Activated T-helper 2 cell treated with anti-CD3 and anti-CD28 coated beads, Interferon-gamma antibody, Interleukin-2, Interleukin-4, amounts not matched to agents 10 μg/mL and 5 μg/mL and 100 μg/mL, durations not matched to agents 14 hours and 24 hours and 36 hours (primary cell): ENCODE measurements around the gene LBR. TPM values are rescaled to one million over a fixed set of nuclear protein-coding genes. Genes with fewer than 3 reads are reported as not detected.

ENCODE experiments used
- DNase-seq: peaks from one replicate; pipeline ENCODE4 v3.0.0; 2021; ENCODE audit warnings: low spot score
- H3K27ac Mint-ChIP-seq: one replicate; pipeline ENCODE4 v1.8.0; 2021; ENCODE audit warnings: mixed read lengths
- H3K27me3 Mint-ChIP-seq: one replicate; pipeline ENCODE4 v1.8.0; 2021; ENCODE audit warnings: low read depth, mixed read lengths
- H3K36me3 Mint-ChIP-seq: one replicate; pipeline ENCODE4 v1.8.0; 2021; ENCODE audit warnings: low read depth, mixed read lengths
- H3K4me1 Mint-ChIP-seq: one replicate; pipeline ENCODE4 v1.8.0; 2021; ENCODE audit warnings: low read depth, mixed read lengths
- H3K4me3 Mint-ChIP-seq: one replicate; pipeline ENCODE4 v1.8.0; 2021; ENCODE audit warnings: low read depth, mild to moderate bottlenecking, moderate library complexity, mixed read lengths
- H3K9me3 Mint-ChIP-seq: one replicate; pipeline ENCODE4 v1.8.0; 2021; ENCODE audit warnings: mixed read lengths
- intact Hi-C: fragments of 100-400 bp; cut with micrococcal nuclease; formaldehyde crosslinking; loops from one replicate; pipeline ENCODE4 v1.15.1; 2023
- total RNA-seq: library from RNA; stranded (reverse); gene quantifications from 2 replicates; pipeline ENCODE4 v1.2.3, GENCODE V29; 2022

LBR gene
- total RNA-seq, 1 donor from 2014 or later = 191 TPM

- no peak for DNase-seq
- Mint-ChIP-seq H3K27me3 (no peaks in the 10 kb centered on the region), H3K36me3 (peaks cover 4% of the 10 kb centered on the region), H3K4me1 (peaks cover 46% of the 10 kb centered on the region), H3K9me3 (no peaks in the 10 kb centered on the region), H3K4me3 (no peak overlapping the region), H3K27ac (no peak overlapping the region)
- intact Hi-C loops = no loop called here
Measured at GRCh38 chr1:225447650-225448089, 19.8 kb upstream of the LBR start.

DNA sequence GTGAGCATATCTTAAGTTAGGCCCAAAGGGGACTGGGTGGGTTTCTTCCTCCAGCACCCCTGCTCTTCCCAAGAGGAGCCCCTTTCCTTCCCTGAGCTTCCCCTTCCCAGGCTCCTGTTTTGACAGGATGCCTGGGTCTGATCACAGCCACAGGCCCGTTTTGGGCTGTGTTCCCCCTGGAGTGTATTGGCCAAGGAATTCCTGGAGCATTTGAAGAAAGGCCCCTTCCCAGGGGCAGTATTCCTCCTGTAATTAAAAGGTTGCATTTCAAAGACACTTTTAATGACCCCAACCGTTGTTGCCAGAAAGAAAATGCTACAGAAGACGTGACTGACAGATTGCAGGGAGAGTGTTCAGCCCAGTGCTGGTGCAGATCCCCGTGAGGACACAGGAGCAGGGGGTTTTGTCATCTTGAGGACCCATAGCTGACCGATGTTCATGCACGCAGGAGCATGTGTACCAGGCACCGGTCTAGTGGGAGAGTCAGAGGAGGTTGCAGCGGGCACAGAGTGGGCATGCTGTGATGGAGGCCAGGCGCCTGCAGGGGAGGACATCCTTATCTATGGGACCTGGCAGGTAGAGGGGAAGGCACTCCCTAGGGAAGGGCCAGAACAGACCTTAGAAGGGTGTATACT, 19.3 kb upstream of the LBR start:
- H3K4me3 Mint-ChIP-seq = no peak overlapping the region
- H3K27ac Mint-ChIP-seq = no peak overlapping the region
- intact Hi-C loops = no loop called here
- H3K27me3 Mint-ChIP-seq = no peaks in the 10 kb centered on the region
- H3K36me3 Mint-ChIP-seq = peaks cover 4% of the 10 kb centered on the region
- DNase-seq = no peak
- H3K4me1 Mint-ChIP-seq = peaks cover 52% of the 10 kb centered on the region
- H3K9me3 Mint-ChIP-seq = no peaks in the 10 kb centered on the region

- intact Hi-C loops = no loop called here
- Mint-ChIP-seq H3K9me3 (no peaks in the 10 kb centered on the region), H3K27ac (peak overlapping the region; percentile 92), H3K4me1 (peaks cover 57% of the 10 kb centered on the region), H3K4me3 (no peak overlapping the region), H3K36me3 (peaks cover 4% of the 10 kb centered on the region), H3K27me3 (no peaks in the 10 kb centered on the region)
- DNase-seq = no peak
Measured at GRCh38 chr1:225446595-225446960, 18.7 kb upstream of the LBR start.

GRCh38 chr1:225445639-225446594, 18.1 kb upstream of the LBR start:
- Mint-ChIP-seq H3K36me3 (peaks cover 4% of the 10 kb centered on the region), H3K9me3 (no peaks in the 10 kb centered on the region), H3K4me3 (peak overlapping the region; percentile 57), H3K4me1 (peaks cover 59% of the 10 kb centered on the region), H3K27ac (peak overlapping the region; percentile 92), H3K27me3 (no peaks in the 10 kb centered on the region)
- intact Hi-C loops = loop anchor here (1.0 kb wide), 3 partner anchors 8 to 21 kb away; partner anchors contain the start of gene LBR
- DNase-seq = no peak

- H3K36me3 Mint-ChIP-seq = peaks cover 4% of the 10 kb centered on the region
- H3K4me1 Mint-ChIP-seq = peaks cover 56% of the 10 kb centered on the region
- H3K9me3 Mint-ChIP-seq = no peaks in the 10 kb centered on the region
- H3K27me3 Mint-ChIP-seq = no peaks in the 10 kb centered on the region
- peak overlapping the region; percentile 80 for H3K27ac Mint-ChIP-seq
- intact Hi-C loops = no loop called here
- DNase-seq = no peak
- peak overlapping the region; percentile 41 for H3K4me3 Mint-ChIP-seq
Measured at GRCh38 chr1:225442123-225442505, 14.3 kb upstream of the LBR start.

DNA sequence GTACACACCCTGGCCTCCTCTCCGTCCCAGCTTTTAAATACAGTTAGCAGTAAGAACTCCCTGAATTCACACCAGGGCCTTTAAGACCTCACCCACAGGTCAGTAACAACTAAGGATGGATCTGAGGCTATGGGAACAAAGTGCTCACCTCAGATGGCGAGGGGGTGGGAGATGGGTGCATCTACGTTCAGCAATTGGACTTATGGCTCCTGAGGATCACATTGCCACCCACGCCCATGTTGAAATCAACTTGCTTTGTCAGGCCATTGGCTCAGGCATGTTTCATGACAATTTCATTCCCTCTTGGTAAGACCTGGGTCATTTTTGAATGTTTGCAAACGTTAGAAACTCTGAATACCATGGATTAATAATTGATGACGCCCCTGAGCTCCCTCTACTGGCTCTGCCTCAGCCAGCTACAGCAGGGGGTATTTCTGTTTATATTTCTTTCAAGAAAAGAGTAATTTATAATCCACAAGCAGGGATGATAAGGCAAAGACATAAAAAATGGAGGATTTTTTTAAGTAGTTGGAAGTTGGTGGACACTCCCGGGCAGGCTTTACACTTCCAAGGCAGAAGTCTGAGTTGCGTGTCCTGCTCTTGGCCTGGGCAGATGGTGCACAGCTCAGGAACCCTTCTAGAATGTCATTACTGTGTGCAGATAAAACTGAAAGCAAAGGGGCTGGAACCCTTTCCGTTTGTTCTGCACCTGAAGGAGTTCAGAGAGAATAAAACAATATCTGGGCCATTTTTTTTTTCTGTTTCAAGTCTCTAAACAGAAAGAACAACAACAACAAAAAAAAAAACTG, 13.7 kb upstream of the LBR start:
- Mint-ChIP-seq H3K4me3 (no peak overlapping the region), H3K27me3 (no peaks in the 10 kb centered on the region), H3K9me3 (no peaks in the 10 kb centered on the region), H3K27ac (peak overlapping the region; percentile 80), H3K4me1 (peaks cover 54% of the 10 kb centered on the region), H3K36me3 (peaks cover 4% of the 10 kb centered on the region)
- DNase-seq = peak; percentile 6
- intact Hi-C loops = no loop called here

DNA sequence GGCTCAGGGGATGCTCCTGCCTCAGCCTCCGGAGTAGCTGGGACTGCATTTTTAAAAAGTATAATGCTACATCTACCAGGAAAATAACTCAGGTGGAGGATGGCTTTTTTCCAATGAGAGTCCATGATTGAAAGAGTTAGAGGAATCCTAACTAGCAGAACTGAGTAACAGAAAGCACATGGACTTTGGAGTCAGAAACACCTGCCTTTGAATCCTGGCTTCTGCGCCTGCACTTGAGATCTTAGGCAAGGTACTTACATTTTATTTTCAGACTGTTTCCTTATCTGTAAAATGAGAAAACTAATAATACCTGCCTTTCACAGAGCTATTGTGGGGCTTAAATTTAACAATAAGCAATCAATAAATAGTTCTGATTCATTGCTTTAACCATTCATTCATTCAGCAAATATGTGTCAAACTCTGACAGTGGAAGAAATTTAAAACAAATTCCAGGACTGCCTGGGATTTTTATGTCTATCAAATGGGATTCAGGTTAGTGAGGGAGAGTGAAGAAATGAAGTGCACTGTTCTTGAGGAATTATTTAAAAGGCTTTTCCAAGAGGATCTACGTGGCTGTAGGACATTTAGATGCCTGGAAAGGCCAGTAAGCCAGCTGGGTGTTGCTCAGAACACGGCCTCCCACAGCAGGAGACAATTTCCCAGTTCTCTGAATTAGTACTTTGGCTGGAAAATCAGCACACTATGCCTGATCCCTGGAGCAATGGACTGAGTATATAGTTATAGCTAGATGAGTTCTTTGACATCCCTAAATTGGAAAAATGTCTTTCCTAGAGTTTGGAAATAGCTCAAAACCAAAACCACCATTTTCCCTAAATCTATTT, 12.8 kb upstream of the LBR start:
- H3K9me3 Mint-ChIP-seq = no peaks in the 10 kb centered on the region
- H3K27ac Mint-ChIP-seq = no peak overlapping the region
- peaks cover 4% of the 10 kb centered on the region for H3K36me3 Mint-ChIP-seq
- no peaks in the 10 kb centered on the region for H3K27me3 Mint-ChIP-seq
- intact Hi-C loops = no loop called here
- no peak for DNase-seq
- peaks cover 52% of the 10 kb centered on the region for H3K4me1 Mint-ChIP-seq
- H3K4me3 Mint-ChIP-seq = no peak overlapping the region

GRCh38 chr1:225437710-225438437, 10.0 kb upstream of the LBR start:
- DNase-seq = no peak
- no peaks in the 10 kb centered on the region for H3K9me3 Mint-ChIP-seq
- no peaks in the 10 kb centered on the region for H3K27me3 Mint-ChIP-seq
- intact Hi-C loops = no loop called here
- H3K4me3 Mint-ChIP-seq = no peak overlapping the region
- H3K4me1 Mint-ChIP-seq = peaks cover 34% of the 10 kb centered on the region
- H3K36me3 Mint-ChIP-seq = no peaks in the 10 kb centered on the region
- H3K27ac Mint-ChIP-seq = no peak overlapping the region

DNA sequence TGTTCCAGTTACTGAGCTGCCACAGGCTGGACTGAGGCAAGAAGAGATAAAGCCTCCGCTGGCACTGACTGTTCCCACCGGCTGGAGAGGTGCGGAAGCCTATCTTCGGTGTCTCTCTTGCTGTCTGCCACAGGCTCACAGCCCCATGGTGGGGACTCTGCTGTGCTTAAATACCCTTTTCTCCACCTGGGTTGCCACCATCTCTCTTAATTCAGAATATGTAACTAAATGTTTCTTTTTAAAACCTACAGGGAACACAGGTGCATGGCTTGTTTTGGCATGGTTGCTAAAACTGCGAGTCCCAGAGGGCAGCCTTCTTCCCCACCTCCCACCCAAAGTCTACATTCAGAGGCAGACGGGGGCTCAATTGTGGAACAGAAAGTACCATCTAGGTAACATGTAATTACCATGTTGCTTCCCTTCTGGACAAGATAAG, 8.1 kb upstream of the LBR start:
- Mint-ChIP-seq H3K36me3 (no peaks in the 10 kb centered on the region), H3K9me3 (no peaks in the 10 kb centered on the region), H3K4me3 (no peak overlapping the region), H3K27ac (no peak overlapping the region), H3K4me1 (peaks cover 16% of the 10 kb centered on the region), H3K27me3 (no peaks in the 10 kb centered on the region)
- no peak for DNase-seq
- intact Hi-C loops = no loop called here

- Mint-ChIP-seq H3K27ac (no peak overlapping the region), H3K36me3 (no peaks in the 10 kb centered on the region), H3K9me3 (no peaks in the 10 kb centered on the region), H3K4me1 (peaks cover 14% of the 10 kb centered on the region), H3K27me3 (no peaks in the 10 kb centered on the region), H3K4me3 (no peak overlapping the region)
- intact Hi-C loops = no loop called here
- no peak for DNase-seq
Measured at GRCh38 chr1:225435487-225435886, 7.6 kb upstream of the LBR start.

- Mint-ChIP-seq H3K27ac (no peak overlapping the region), H3K4me1 (peaks cover 18% of the 10 kb centered on the region), H3K9me3 (no peaks in the 10 kb centered on the region), H3K36me3 (no peaks in the 10 kb centered on the region), H3K27me3 (no peaks in the 10 kb centered on the region), H3K4me3 (no peak overlapping the region)
- no peak for DNase-seq
- intact Hi-C loops = no loop called here
Measured at GRCh38 chr1:225435076-225435475, 7.2 kb upstream of the LBR start.
